Activated T-helper 1 cell treated with anti-CD3 and anti-CD28 coated beads, Interleukin-12 subunit alpha, Interleukin-12 subunit beta, Interleukin-2, Interleukin-4 antibody, amounts not matched to agents 30 ng/mL and 10 ng/mL and 1 ng/mL, durations not matched to agents 14 hours and 24 hours and 36 hours (primary cell): ENCODE results near the gene ZRSR2. TPM values are rescaled to one million over a fixed set of nuclear protein-coding genes. Genes with fewer than 3 reads are reported as not detected.
A peak's percentile ranks its signal among the peaks of the same experiment; 100 is the strongest.
"Not testable (repeated sequence)": the region's sequence is repeated elsewhere in the genome, so short reads cannot be mapped to it uniquely, and the experiment has no call there.

ENCODE experiments used
- DNase-seq: peaks from one replicate; pipeline ENCODE4 v3.0.0; 2021; ENCODE audit warnings: low spot score
- H3K27ac Mint-ChIP-seq: one replicate; pipeline ENCODE4 v1.8.0; 2021; ENCODE audit warnings: mild to moderate bottlenecking, mixed read lengths
- H3K27me3 Mint-ChIP-seq: one replicate; pipeline ENCODE4 v1.8.0; 2022; ENCODE audit warnings: mild to moderate bottlenecking, moderate library complexity, mixed read lengths; ENCODE audit not compliant: insufficient read depth
- H3K36me3 Mint-ChIP-seq: one replicate; pipeline ENCODE4 v1.8.0; 2021; ENCODE audit warnings: low read depth, mixed read lengths
- H3K4me1 Mint-ChIP-seq: one replicate; pipeline ENCODE4 v1.8.0; 2021; ENCODE audit warnings: low read depth, mixed read lengths
- H3K4me3 Mint-ChIP-seq: one replicate; pipeline ENCODE4 v1.8.0; 2021; ENCODE audit warnings: mild to moderate bottlenecking, moderate library complexity, mixed read lengths
- H3K9me3 Mint-ChIP-seq: one replicate; pipeline ENCODE4 v1.8.0; 2021; ENCODE audit warnings: mixed read lengths
- intact Hi-C: fragments of 100-400 bp; cut with micrococcal nuclease; formaldehyde crosslinking; loops from one replicate; pipeline ENCODE4 v1.15.1; 2024
- total RNA-seq: library from RNA; stranded (reverse); gene quantifications from 2 replicates; pipeline ENCODE4 v1.2.3, GENCODE V29; 2022

The ZRSR2 gene, protein sequence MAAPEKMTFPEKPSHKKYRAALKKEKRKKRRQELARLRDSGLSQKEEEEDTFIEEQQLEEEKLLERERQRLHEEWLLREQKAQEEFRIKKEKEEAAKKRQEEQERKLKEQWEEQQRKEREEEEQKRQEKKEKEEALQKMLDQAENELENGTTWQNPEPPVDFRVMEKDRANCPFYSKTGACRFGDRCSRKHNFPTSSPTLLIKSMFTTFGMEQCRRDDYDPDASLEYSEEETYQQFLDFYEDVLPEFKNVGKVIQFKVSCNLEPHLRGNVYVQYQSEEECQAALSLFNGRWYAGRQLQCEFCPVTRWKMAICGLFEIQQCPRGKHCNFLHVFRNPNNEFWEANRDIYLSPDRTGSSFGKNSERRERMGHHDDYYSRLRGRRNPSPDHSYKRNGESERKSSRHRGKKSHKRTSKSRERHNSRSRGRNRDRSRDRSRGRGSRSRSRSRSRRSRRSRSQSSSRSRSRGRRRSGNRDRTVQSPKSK
- total RNA-seq: 20.6 and 22.1 TPM in 2 replicates

DNA sequence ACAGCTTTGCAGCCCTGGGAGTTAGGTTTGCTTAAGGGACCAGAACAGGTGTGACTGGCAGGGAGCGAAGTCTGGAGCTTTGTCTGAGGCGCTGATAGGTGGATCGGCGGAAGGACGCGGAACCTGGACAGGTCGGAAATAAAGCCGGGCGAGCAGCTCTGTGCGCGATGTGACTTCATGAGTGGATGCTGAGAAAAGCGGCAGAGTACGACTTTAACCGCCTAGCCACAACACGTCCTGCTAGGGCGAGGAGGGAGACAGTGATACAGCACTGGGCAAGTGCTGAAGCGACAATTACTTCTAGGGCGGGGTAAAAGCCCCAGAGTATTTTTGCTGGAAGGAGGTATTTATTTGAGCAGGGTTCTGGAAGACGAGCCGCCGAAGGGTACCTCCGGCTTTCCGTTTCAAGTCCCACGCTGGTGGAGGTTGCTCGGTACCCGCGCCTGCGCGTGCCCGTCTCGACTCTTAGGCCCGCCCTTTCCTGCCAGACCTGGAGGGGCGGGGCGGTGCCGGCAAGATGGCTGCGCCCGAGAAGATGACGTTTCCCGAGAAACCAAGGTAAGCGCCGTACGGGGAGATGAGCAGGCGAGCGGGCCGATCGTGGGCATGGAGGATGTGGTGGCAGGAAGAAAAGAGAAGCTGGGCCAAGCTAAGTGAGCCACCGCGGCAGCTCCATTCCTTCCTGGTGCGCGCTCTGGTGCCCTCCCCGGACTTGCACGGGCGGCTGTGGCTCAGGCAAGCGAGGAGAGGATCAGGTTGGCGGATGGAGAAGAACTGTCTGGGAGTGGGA lies at the start of gene ZRSR2:
Gene ZRSR2 (plus strand): TSS at position 506 of the 790 bp plus-strand sequence. CDS start 12 bp downstream, at position 518.
- no peaks in the 10 kb centered on the region for H3K27me3 Mint-ChIP-seq
- H3K36me3 Mint-ChIP-seq: peaks cover 5% of the 10 kb centered on the region
- no peak within 1 kb of the TSS for H3K4me3 Mint-ChIP-seq
- peaks cover 18% of the 10 kb centered on the region for H3K4me1 Mint-ChIP-seq
- H3K27ac Mint-ChIP-seq: no peak within 1 kb of the TSS
- intact Hi-C loops: loop anchor here (1.0 to 10.0 kb wide), 8 partner anchors 8 to 929 kb away; partner anchors contain the start of genes CA5B, PIGA and SYAP1
- no peaks in the 10 kb centered on the region for H3K9me3 Mint-ChIP-seq
- DNase-seq: peak; percentile 83

DNA sequence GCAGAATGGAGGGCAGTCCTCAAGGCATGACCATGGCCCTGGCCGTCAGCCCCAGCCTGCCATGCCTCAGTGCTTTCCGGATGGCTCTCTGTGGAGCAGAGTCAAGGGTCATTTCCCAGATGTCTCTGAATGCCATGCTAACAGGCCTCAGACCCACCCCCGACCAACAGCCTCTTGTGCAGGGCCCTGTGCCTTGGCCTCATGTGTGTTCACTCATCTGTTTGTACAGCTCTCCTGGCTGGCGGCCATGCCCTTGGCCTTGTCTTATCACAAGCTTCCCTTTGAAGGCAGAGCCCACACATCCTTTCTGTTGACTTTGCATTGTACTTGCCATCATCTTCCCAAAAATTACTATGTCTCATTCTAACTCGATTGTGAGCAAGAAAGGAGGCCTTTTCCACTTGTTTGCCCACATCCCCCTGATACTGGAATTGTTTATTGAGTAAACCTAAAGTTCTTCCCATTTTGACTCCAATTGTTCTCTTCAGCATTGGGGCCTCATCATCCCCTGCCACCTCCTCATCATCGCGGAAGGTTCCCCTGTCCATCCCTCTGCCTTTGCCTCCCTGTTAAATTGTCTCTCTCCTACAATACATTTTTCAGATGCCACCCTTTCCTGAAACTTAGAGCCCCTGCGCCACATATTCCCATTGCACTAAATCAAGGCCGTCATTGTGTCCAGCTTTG lies 46.0 kb upstream of the ZRSR2 start:
- no peaks in the 10 kb centered on the region for H3K9me3 Mint-ChIP-seq
- no peak overlapping the region for H3K4me3 Mint-ChIP-seq
- peaks cover 16% of the 10 kb centered on the region for H3K4me1 Mint-ChIP-seq
- H3K36me3 Mint-ChIP-seq: peaks cover 6% of the 10 kb centered on the region
- no peak for DNase-seq
- intact Hi-C loops: no loop called here
- H3K27me3 Mint-ChIP-seq: no peaks in the 10 kb centered on the region
- no peak overlapping the region for H3K27ac Mint-ChIP-seq

DNA sequence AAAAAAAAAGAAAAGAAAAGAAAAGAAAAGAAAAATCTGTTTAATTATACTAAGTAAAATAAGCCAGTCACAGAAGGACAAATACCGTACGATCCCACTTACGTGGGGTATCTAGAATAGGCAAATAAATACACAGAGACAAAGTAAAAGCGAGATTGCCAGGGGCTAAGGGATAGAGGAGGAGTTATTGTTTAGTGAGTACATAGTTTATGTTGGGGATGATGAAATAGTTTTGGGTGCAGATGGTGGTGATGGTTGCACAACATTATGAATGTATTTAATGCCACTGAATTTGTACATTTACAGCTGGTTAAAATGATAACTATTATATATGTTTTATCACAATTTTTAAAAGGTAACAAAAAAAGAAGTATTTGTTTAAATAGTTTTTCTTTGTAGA lies 45.1 kb upstream of the ZRSR2 start:
- intact Hi-C loops: no loop called here
- no peak overlapping the region for H3K27ac Mint-ChIP-seq
- no peak for DNase-seq
- H3K4me1 Mint-ChIP-seq: peaks cover 20% of the 10 kb centered on the region
- no peak overlapping the region for H3K4me3 Mint-ChIP-seq
- no peaks in the 10 kb centered on the region for H3K27me3 Mint-ChIP-seq
- H3K36me3 Mint-ChIP-seq: peaks cover 6% of the 10 kb centered on the region
- no peaks in the 10 kb centered on the region for H3K9me3 Mint-ChIP-seq

DNA sequence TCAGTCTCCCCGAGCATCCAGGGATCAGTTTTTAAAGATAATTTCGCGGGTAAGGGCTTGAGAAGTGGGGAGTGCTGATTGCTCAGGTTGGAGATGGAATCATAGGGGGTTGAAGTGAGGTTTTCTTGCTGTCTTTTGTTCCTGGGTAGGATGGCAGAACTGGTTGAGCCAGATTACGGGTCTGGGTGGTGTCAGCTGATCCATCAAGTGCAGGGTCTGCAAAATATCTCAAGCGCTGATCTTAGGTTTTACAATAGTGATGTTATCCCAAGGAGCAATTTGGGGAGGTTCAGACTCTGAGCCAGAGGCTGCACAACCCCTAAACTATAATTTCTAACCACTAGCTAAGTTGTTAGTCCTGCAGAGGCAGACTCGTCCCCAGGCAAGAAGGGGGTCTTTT lies 43.6 kb upstream of the ZRSR2 start:
- H3K27me3 Mint-ChIP-seq, DNase-seq, H3K9me3 Mint-ChIP-seq, H3K4me3 Mint-ChIP-seq, H3K36me3 Mint-ChIP-seq, intact Hi-C loops, H3K27ac Mint-ChIP-seq: not testable (repeated sequence)
- peaks cover 34% of the 10 kb centered on the region for H3K4me1 Mint-ChIP-seq

DNA sequence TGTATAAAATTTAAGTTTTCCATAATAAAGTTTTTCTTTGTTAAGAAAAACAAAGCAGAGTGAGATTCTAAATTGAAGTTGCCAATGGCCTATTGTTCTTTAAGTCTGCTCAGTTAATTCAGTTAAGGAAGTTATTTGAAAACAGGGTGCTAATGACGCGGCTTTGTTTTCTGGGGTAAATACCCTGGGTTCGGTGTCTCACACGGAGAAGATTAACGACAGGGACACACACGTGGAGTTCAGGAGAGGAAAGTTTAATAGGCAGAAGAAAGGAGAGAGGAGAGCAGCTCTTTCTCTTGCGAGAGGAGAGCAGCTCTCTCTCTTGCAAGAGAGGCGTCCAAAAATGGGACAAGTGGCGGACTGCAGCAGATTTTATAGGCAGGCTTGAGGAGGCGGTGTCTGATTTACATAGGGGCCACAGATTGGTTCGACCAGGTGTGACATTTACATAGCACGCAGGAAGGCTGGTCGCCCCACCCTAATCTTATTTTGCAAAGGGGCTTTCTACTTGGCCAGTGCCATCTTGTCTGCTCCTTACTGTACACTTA lies 42.6 kb upstream of the ZRSR2 start:
- H3K27me3 Mint-ChIP-seq: no peaks in the 10 kb centered on the region
- peaks cover 39% of the 10 kb centered on the region for H3K4me1 Mint-ChIP-seq
- no peak overlapping the region for H3K4me3 Mint-ChIP-seq
- peaks cover 3% of the 10 kb centered on the region for H3K36me3 Mint-ChIP-seq
- no peak for DNase-seq
- H3K27ac Mint-ChIP-seq: no peak overlapping the region
- no peaks in the 10 kb centered on the region for H3K9me3 Mint-ChIP-seq
- intact Hi-C loops: no loop called here

DNA sequence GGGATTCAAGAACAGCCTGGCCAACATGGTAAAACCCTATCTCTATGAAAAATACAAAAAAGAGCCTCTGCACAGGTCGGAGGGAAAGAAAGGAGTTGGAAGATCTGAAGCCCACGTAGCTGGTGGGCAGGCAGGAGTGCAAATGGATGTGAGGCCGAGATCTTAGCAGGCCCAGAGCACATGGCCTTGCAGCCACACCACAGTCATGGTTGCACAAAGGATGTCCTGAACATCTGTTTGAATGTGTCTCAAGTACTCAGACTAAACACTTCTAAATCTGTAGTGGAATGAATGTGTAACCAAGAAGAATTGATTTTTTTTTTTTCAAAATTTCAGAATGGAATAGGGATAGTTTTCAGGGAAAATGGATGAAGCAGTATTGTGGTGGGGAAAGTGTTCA lies 41.4 kb upstream of the ZRSR2 start:
- peaks cover under 1% of the 10 kb centered on the region for H3K36me3 Mint-ChIP-seq
- intact Hi-C loops: no loop called here
- DNase-seq: no peak
- no peak overlapping the region for H3K4me3 Mint-ChIP-seq
- peak overlapping the region; percentile 82 for H3K27ac Mint-ChIP-seq
- H3K27me3 Mint-ChIP-seq: no peaks in the 10 kb centered on the region
- peaks cover 39% of the 10 kb centered on the region for H3K4me1 Mint-ChIP-seq
- no peaks in the 10 kb centered on the region for H3K9me3 Mint-ChIP-seq

DNA sequence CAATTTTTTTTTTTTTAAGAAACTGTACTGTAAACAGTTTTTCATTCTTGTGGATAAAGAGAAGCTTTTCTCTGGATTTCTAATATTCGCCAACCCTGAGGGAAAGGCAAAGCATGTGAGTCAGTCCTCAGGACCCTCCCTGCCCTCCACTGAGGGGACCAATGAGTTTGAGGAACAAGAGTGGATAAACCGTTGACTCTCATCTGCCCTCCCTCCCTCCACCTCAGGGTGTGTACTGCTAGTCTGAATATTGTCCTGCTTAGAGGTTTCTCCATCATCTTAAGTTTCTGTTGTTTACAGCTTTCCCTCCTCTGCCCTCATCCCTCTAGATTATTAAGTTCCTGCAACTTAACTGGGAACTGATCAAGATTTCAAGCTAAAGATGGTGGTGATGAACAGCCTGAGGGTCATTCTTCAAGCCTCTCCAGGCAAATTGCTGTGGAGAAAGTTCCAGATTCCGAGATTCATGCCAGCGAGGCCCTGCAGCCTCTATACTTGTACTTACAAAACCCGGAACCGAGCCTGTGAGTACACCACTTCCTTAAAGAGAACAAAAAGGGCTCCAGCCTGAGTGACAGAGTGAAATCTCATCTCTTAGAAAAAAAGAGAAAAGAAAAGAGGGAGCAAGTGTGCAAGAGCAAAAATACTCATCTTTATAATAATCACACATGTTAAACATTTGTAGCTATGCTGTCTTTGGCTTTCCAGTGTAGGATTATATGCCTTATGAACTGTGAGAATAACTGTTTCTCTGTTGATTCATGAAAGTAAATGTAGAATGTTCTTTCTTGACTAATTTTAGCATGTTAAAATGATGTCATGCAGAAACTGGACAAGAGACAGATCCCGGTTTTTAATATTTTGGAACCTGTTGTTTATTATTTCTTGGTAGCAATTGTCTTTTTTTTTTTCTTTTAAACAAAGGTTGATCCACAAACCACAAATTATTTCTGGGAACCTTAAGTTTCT lies 40.4 kb upstream of the ZRSR2 start:
- Mint-ChIP-seq H3K4me1 (peaks cover 39% of the 10 kb centered on the region), H3K27ac (peak overlapping the region; percentile 97), H3K4me3 (peak overlapping the region; percentile 45), H3K9me3 (no peaks in the 10 kb centered on the region), H3K27me3 (no peaks in the 10 kb centered on the region), H3K36me3 (peaks cover 5% of the 10 kb centered on the region)
- intact Hi-C loops: loop anchor here (2.0 to 5.0 kb wide), 2 partner anchors 75 to 107 kb away; no protein-coding TSS in a partner anchor
- DNase-seq: no peak

DNA sequence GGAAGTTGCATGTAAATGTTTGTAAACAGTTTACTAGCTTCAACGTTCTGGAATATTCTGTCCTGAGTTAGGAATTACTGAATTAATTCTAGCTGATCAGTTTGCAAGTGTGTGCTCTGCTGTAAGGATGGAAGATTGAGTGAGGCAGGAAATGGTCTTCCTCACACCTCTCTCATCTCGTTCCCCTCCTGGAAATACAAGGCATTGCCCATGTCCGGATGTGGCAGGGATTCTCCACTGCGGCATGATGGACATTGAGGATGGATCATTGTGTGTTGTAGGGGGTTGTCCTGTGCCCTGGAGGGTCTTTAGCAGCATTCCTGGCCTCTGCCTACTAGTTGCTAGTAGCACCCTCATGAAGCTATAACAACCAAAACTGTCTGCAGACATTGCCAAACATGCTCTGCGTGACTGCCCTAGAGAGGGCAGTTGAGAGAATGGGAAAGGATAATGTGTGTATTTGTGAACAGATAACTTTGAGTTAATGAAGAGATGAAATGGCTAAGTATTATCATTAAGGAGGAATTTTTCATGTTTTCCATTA lies 39.6 kb upstream of the ZRSR2 start:
- H3K36me3 Mint-ChIP-seq: peaks cover 5% of the 10 kb centered on the region
- no peak for DNase-seq

DNA sequence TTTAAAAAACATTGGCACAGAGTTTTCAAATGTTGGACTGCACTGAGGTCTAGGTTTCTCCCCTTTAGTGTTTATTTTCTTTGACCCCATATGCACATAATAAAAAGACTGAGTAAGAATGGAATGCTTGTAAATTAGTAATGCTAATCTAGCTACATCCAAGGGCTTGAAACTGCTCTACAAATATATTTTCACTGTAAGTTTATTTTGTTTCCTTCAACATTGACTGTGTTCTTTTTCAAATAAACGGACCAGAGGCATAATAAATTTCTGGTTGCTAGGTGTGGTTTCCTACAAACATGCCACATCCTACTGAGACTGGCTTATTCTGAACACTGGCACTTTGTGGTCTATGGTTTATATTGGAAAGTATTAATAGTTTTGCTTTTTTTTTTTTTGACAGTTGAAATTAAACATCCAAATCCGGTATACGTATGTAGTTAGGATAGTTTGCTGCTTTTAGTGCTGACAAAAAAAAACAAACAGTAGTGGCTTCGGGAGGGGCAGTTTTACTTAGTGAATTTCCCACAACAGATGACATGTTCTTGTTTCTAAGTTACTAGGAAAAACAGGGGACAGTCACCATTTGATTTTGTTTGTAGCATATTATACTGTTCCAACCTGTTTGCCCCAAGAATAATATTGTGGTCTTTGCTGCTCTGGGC lies 39.0 kb upstream of the ZRSR2 start:
- H3K4me3 Mint-ChIP-seq: peak overlapping the region; percentile 72
- H3K4me1 Mint-ChIP-seq: peaks cover 39% of the 10 kb centered on the region
- H3K36me3 Mint-ChIP-seq: peaks cover 5% of the 10 kb centered on the region
- DNase-seq: no peak
- intact Hi-C loops: loop anchor here (1.0 to 5.0 kb wide), 4 partner anchors 13 to 106 kb away; partner anchors contain the start of genes CA5B and ZRSR2
- H3K9me3 Mint-ChIP-seq: no peaks in the 10 kb centered on the region
- peak overlapping the region; percentile 97 for H3K27ac Mint-ChIP-seq
- H3K27me3 Mint-ChIP-seq: no peaks in the 10 kb centered on the region

More for the DNA sequence above, 39.6 kb upstream of the ZRSR2 start:
- Mint-ChIP-seq H3K9me3 (no peaks in the 10 kb centered on the region), H3K27me3 (no peaks in the 10 kb centered on the region), H3K27ac (peak overlapping the region; percentile 97), H3K4me1 (peaks cover 39% of the 10 kb centered on the region), H3K4me3 (peak overlapping the region; percentile 72)
- intact Hi-C loops: loop anchor here (1.0 to 5.0 kb wide), 4 partner anchors 12 to 107 kb away; partner anchors contain the start of genes CA5B and ZRSR2

DNA sequence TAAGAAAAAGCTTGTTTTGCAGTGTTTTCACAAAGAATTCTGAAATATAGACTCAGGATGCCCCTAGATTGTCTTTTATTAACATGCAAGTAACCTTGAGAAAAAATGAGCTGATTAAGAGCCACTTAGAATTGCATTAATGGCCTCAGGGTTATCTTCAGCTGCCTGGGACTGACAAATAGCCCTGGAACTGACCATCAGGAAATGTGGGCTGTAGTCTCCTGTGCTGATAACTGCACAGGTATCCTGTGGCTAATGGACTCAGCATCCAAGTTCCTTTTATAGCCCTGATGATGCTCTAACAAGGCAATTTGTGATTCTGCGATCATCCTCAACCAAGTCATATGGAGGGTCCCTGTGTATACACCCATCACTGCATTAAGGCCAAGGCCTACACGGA lies 35.2 kb upstream of the ZRSR2 start:
- H3K4me3 Mint-ChIP-seq: no peak overlapping the region
- H3K36me3 Mint-ChIP-seq: peaks cover 9% of the 10 kb centered on the region
- DNase-seq: no peak
- intact Hi-C loops: no loop called here
- H3K9me3 Mint-ChIP-seq: no peaks in the 10 kb centered on the region
- peaks cover 24% of the 10 kb centered on the region for H3K4me1 Mint-ChIP-seq
- no peaks in the 10 kb centered on the region for H3K27me3 Mint-ChIP-seq
- no peak overlapping the region for H3K27ac Mint-ChIP-seq

DNA sequence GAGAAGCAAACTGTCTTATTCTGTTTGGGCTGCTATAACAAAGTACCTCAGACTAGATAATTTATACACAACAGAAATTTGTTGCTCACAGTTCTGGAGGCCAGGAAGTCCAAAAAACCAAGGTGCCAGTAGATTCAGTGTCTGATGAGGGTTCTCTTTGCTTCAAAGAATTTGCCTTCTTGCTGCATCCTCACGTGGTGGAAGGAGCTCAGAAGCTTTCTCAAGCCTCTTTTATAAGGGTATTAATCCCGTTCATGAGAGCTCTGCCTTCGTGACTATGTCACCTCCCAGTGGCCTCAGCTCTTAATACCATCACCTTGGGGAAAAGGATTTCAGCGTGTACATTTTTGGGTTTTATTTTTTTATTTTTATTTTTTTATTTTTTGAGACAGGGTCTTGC lies 32.1 kb upstream of the ZRSR2 start:
- no peak overlapping the region for H3K27ac Mint-ChIP-seq
- no peaks in the 10 kb centered on the region for H3K27me3 Mint-ChIP-seq
- H3K4me1 Mint-ChIP-seq: peaks cover 14% of the 10 kb centered on the region
- no peak for DNase-seq
- no peak overlapping the region for H3K4me3 Mint-ChIP-seq
- intact Hi-C loops: no loop called here
- no peaks in the 10 kb centered on the region for H3K9me3 Mint-ChIP-seq
- H3K36me3 Mint-ChIP-seq: peaks cover 9% of the 10 kb centered on the region
